Hematopoietic multipotent progenitor cell treated with erythropoietin and hydrocortisone succinate and interleukin-3 and kit ligand, for 17 days (in vitro differentiated cells): ENCODE measurements around the gene FGF19.

Experiments
- DNase-seq: peaks from one replicate; pipeline ENCODE4 v3.0.0-alpha.2; 2015; ENCODE audit warnings: low spot score

The FGF19 gene

GRCh38 chr11:69654660-69655478 lies 49.0 kb downstream of the FGF19 start:
- DNase-seq: no peak

- DNase-seq: no peak
These were observed 49.7 kb downstream of the FGF19 start for GRCh38 chr11:69654001-69654659.

GRCh38 chr11:69653406-69653960 lies 50.3 kb downstream of the FGF19 start:
- DNase-seq: no peak

GRCh38 chr11:69652999-69653398 lies 50.8 kb downstream of the FGF19 start:
- DNase-seq: no peak

- DNase-seq: no peak
These were observed 51.8 kb downstream of the FGF19 start for GRCh38 chr11:69651834-69652620.

GRCh38 chr11:69650832-69651344 lies 52.9 kb downstream of the FGF19 start:
- DNase-seq: no peak

GRCh38 chr11:69650081-69650831 lies 53.6 kb downstream of the FGF19 start:
- DNase-seq: no peak

- no peak for DNase-seq
These were observed 54.3 kb downstream of the FGF19 start for GRCh38 chr11:69649576-69649900.

- no peak for DNase-seq
These were observed 54.9 kb downstream of the FGF19 start for GRCh38 chr11:69648679-69649575.
